HG03432 (cell line): Measurements from ENCODE around the gene TMIGD2.
"Not testable (repeated sequence)": the region's sequence is repeated elsewhere in the genome, so short reads cannot be mapped to it uniquely, and the experiment has no call there.

Source experiments
- ATAC-seq: cut with Tn5 transposase; IDR thresholded peaks from one replicate; pipeline ENCODE4 v1.9.1; 2021; ENCODE audit warnings: mild to moderate bottlenecking, moderate library complexity; ENCODE audit not compliant: unreplicated experiment

Gene TMIGD2, protein sequence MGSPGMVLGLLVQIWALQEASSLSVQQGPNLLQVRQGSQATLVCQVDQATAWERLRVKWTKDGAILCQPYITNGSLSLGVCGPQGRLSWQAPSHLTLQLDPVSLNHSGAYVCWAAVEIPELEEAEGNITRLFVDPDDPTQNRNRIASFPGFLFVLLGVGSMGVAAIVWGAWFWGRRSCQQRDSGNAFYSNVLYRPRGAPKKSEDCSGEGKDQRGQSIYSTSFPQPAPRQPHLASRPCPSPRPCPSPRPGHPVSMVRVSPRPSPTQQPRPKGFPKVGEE

DNA sequence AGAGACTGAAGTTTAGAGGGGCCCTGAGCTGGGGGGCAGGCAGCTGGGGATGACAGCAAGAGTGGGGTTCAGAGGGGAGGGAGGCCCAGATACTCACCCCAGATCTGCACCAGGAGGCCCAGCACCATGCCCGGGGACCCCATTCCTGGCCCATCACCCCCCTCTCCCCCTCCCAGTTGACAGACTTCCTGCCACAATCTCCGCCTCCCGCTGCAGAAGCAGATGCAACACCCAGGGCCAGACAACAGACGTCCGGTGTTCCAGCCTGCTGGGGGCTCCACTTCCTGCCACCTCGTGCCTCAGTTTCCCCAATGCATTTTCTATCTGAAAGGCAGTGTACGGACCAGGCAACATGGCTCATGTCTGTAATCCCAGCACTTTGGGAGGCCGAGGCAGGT, at the start of gene TMIGD2:
TSS of gene TMIGD2 (minus strand) at position 147 of the 398 bp plus-strand sequence. CDS start at position 143, 4 bp downstream.
- no peak for ATAC-seq

GRCh38 chr19:4350726-4351125, 48.5 kb upstream of the TMIGD2 start:
- ATAC-seq = no peak

GRCh38 chr19:4350111-4350510, 47.9 kb upstream of the TMIGD2 start:
- ATAC-seq = no peak

DNA sequence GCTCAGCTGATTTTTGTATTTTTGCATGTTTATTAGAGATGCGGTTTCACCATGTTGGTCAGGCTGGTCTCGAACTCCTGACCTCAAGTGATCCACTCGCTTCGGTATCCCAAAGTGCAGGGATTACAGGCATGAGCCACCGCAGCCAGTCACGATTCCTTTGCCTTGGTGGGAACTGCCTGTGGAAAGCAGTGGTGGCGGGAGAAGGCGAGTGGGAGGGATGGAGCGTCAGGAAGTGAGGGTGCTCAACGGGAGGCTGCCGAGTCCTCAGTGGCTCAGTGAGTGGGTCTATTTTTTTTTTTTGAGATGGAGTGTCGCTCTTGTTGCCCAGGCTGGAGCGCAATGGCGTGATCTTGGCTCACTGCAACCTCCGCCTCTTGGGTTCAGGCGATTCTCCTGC, 47.0 kb upstream of the TMIGD2 start:
- ATAC-seq = not testable (repeated sequence)

GRCh38 chr19:4347521-4347920, 45.3 kb upstream of the TMIGD2 start:
- no peak for ATAC-seq

DNA sequence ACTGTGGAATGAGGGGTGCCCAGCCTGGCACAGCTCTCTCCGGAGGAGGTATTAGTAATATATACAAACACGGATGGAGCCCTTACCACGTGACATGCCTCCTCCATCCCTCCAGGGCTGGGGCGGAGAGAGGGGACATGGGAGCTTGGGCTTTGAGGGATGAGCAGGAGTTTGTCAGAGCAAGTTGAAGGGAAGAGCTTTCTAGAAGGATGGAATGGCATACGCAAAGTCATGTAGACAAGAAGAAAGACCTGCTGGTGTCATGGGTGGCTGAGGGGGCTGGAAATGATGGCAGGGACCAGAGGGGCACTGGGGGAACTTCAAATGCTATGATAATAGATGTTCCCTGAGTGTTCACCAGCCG, 43.8 kb upstream of the TMIGD2 start:
- no peak for ATAC-seq

- no peak for ATAC-seq
Measured at GRCh38 chr19:4345342-4346019, 43.3 kb upstream of the TMIGD2 start.

- ATAC-seq = peak; percentile 62
Measured at GRCh38 chr19:4343370-4344307, 41.5 kb upstream of the TMIGD2 start, which contains the start of gene MPND. Gene MPND, plus strand, starts transcription at chr19:4343562. Its CDS starts 32 bp downstream, at chr19:4343594.

DNA sequence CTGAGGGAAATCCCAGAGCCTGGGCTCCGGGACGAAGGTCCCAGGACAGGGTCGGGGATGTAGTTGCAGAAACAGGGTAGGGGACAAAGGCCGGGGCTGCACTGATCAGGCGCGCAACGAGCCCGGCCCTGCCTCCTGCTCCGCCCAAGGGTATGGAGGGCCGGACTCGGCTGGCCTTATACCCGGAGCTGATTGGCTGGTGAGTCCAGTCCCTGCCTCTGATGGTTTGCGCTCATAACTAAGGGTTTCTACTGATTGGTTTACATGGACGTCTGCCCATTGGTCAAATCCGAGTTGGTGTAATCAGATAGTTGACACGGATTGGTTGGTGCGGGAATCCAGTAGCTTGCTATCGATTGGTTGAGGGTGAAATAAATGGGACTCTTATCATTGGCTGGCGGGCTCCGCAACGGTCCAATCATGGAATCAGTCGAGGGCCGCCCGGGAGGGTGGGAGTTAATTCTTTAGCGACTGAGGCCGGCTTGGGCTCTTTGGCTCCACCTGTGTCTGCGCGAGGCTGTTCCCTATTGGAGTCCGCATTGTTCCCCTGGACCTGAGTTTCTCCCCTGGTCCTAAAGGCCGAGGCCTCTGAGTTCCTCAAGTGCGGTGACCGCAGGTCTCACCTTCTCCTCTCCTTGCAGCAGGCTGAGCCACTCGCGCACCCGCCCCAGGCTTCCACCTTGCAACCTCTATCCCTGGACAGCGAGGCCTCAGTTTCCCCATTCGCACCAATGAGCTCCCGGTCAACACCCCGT, 40.6 kb upstream of the TMIGD2 start:
- peak; percentile 79 for ATAC-seq

GRCh38 chr19:4342314-4342614, 40.1 kb upstream of the TMIGD2 start:
- ATAC-seq = no peak

DNA sequence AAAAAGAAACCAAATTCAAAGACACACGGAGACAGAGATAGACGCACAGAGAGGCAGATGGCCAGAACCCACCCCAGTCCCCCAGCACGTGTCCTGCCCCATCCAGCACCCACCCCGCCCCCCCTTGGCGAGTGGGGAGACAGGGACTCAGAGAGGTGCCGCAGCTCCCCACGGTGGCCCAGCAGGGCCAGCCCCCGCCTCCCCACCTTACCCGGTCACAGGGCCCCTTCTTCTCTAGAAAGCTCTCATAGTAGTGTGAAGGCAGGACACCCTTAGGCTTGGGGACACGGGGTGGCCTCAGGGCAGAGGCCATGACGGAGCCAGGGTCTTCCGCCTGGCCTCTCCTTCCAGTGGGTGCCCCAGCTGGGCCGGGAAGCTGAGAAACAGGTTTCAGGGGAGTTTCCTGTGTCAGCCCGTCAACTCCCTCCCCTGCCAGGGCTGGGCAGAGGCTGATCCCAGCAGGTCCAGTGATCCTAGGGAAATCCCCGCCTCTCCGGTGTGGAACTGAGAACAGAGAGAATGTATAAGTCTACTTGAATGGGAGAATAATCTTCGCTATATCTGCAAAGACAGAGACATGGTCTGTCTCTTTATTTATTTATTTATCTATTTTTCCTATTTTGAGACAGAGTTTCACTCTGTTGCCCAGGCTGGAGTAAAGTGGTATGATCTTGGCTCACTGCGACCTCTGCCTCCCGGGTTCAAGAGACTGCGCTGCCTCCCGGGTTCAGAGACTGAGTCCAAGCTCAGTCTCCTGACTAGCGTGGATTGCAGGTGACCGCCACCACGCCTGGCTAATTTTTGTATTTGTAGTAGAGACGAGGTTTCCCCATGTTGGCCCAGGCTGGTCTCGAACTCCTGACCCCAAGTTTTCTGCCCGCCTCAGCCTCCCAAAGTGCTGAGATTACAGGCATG, 36.5 kb upstream of the TMIGD2 start, which contains the start of gene STAP2:
TSS of gene STAP2 (minus strand) at position 387 of the 915 bp plus-strand sequence. CDS start at position 313, 74 bp downstream.
- no peak for ATAC-seq

DNA sequence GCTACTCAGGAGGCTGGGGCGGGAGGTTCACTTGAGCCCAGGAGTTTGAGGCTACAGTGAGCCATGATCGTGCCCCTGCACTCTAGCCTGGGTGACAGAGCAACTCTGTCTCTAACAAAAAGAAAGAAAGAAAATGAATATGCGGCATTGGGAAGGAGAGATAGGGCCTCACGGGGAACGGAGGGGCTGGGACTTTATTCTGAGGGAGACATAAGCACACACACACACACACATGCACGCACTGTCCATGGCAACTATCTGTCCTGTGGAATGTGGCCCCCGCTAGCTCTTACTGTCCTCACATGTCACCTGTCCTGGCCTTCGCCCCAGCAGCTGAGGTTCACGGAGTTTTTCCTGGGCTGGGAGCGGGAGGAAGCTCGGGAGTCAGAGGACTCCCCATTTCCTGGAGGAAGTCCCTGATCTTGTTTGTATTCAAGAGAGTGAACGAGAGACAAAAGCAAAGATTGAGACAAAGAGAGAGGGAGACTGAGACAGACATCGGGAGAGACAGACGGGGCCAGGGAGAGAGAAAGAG, 35.8 kb upstream of the TMIGD2 start:
- no peak for ATAC-seq

DNA sequence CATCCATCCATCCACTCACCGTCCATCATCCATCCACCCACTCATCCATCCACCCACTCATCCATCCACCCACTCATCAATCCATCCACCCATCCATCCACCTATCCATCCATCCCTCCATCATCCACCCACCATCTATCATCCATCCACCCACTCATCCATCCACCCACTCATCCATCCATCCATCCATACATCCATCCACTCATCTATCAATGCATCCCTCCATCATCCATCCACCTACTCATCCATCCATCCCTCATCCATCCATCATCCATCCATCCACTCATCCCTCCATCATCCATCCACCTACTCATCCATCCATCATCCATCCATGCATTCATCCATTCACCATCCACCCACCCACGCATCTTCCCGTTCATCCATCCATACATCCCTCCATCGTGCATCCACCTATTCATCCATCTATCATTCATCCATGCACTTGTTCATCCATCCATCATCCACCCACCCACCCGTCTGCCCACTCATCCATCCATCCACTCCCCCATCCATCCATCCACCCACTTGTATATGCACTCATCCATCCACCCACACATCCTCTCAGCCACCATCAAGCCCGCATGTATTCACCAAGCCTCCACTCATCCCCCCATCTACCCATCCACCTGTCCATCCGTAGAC, 32.9 kb upstream of the TMIGD2 start:
- ATAC-seq = no peak

GRCh38 chr19:4329858-4330257, 27.7 kb upstream of the TMIGD2 start:
- ATAC-seq = no peak

DNA sequence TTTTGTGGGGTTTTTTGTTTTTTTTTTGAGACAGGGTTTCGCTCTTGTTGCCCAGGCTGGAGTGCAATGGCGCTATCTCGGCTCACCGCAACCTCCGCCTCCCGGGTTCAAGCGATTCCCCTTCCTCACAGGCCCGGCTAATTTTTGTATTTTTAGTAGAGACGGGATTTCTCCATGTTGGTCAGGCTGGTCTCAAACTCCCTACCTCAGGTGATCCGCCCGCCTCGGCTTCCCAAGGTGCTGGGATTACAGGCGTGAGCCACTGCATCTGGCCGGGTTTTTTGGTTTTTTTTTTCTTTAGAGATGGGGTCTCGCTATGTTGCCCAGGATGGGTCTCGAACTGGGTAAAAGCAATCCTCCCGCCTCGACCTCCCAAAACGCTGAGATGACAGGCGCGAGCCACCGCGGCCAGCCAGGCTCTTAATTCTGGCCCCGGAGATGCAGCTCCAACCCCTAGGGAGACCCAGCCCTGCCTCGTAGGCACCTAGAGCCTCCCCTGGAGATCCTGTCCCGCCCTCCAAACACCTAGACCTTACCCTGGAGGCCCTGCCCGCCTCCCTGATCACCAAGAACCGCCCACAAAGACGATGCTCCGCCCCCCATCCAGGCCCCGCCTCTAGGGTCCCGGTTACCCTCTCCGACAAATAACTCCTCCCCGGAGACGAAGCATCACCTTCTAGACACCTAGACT, 26.9 kb upstream of the TMIGD2 start:
- not testable (repeated sequence) for ATAC-seq

- ATAC-seq = peak; percentile 77
Measured at GRCh38 chr19:4328243-4328990, 26.2 kb upstream of the TMIGD2 start.

DNA sequence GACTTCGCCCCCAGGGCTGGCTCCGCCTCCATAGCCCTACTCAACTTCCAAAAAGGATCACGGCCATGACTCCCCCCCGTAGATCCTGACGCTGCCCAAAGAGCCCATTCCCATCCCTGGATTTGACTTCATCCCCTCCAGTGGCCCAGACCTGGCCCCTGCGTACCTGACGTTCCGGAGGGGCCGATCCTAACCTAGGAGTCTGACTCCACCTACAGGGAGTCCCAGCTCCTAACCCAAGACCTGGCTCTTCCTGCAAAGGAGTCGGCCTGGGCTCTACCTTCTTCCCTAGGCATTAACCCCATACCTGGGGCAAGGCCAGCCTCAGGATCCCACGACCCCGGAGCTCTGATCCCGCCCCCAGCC, 25.7 kb upstream of the TMIGD2 start:
- ATAC-seq = peak; percentile 2
